ENCODE measurements around the gene CCDC170. TPM values are rescaled to one million over a fixed set of nuclear protein-coding genes. Genes with fewer than 3 reads are reported as not detected.

CCDC170 gene
- total and polyA plus RNA-seq, 4 donors: 0.37 to 0.59 (median 0.45) TPM

DNA sequence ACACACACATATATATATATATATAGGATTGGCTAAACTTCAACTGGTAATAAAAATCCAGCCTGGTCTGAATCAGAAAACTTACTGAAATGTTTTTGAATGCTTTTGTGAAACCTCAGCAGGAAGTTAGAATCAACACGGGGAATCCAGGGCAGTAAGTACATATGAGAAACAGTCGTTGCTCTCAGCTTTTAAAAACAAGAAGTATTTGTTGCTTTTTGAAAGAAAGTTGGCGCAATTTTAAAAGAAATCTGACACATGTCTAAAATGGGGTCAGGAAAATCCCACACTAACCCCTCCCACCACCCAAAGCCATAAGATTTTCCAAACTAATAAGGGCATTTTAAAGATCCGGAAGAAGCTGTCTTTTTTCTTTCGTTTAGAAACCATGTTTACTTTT is 11.5 kb upstream of the CCDC170 start:
- H3K4me1 ChIP-seq (ENCODE audit: control insufficient read depth in 4 of 4, insufficient read depth in 4 of 4, low read length in 3 of 4): peaks cover 0 to 6% (median 3%) of the 10 kb centered on the region in 4 donors
- 57% methylated on average over 5 of the region's 5 CpGs for WGBS
- TF ChIP-seq ATF3 (IDR thresholded peaks at IDR 0.05) (no peak), HNF4A (conservative IDR thresholded peaks at IDR 0.05) (no peak), NR2F2 (IDR thresholded peaks at IDR 0.05) (no peak), CTCF (IDR thresholded peaks at IDR 0.05; ENCODE audit: low read depth, low read length, missing input control) (no peak), FOXA1 (IDR thresholded peaks at IDR 0.05) (no peak), TAF1 (conservative IDR thresholded peaks at IDR 0.05) (no peak), SP1 (IDR thresholded peaks at IDR 0.05) (no peak), FOXA2 (IDR thresholded peaks at IDR 0.05) (no peak), EGR1 (IDR thresholded peaks at IDR 0.05; ENCODE audit: low read depth in 2 of 2) (no peak), ZBTB33 (IDR thresholded peaks at IDR 0.05) (no peak), RXRA (IDR thresholded peaks at IDR 0.05) (no peak), HNF4G (IDR thresholded peaks at IDR 0.05) (no peak), GABPA (IDR thresholded peaks at IDR 0.05 in 1 of 2, conservative IDR thresholded peaks at IDR 0.05 in 1 of 2) (no peak), JUND (IDR thresholded peaks at IDR 0.05) (no peak), YY1 (IDR thresholded peaks at IDR 0.05) (no peak), RAD21 (IDR thresholded peaks at IDR 0.05) (no peak)
- TF ChIP-seq, protein P1, sequence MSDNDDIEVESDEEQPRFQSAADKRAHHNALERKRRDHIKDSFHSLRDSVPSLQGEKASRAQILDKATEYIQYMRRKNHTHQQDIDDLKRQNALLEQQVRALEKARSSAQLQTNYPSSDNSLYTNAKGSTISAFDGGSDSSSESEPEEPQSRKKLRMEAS (IDR thresholded peaks at IDR 0.05): no peak
- TF ChIP-seq, protein P2, sequence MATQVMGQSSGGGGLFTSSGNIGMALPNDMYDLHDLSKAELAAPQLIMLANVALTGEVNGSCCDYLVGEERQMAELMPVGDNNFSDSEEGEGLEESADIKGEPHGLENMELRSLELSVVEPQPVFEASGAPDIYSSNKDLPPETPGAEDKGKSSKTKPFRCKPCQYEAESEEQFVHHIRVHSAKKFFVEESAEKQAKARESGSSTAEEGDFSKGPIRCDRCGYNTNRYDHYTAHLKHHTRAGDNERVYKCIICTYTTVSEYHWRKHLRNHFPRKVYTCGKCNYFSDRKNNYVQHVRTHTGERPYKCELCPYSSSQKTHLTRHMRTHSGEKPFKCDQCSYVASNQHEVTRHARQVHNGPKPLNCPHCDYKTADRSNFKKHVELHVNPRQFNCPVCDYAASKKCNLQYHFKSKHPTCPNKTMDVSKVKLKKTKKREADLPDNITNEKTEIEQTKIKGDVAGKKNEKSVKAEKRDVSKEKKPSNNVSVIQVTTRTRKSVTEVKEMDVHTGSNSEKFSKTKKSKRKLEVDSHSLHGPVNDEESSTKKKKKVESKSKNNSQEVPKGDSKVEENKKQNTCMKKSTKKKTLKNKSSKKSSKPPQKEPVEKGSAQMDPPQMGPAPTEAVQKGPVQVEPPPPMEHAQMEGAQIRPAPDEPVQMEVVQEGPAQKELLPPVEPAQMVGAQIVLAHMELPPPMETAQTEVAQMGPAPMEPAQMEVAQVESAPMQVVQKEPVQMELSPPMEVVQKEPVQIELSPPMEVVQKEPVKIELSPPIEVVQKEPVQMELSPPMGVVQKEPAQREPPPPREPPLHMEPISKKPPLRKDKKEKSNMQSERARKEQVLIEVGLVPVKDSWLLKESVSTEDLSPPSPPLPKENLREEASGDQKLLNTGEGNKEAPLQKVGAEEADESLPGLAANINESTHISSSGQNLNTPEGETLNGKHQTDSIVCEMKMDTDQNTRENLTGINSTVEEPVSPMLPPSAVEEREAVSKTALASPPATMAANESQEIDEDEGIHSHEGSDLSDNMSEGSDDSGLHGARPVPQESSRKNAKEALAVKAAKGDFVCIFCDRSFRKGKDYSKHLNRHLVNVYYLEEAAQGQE (IDR thresholded peaks at IDR 0.05): no peak
- H3K9ac ChIP-seq (ENCODE audit: low read depth in 1 of 2, low read length in 2 of 2): peak overlapping the region in 1 of 2 donors; percentile 20
- H3K36me3 ChIP-seq (ENCODE audit: control insufficient read depth in 4 of 4, insufficient read depth in 3 of 4, low read depth in 1 of 4, low read length in 3 of 4): no peaks in the 10 kb centered on the region
- no peaks in the 10 kb centered on the region for H3K27me3 ChIP-seq (ENCODE audit: control insufficient read depth in 4 of 4, insufficient read depth in 4 of 4, low read length in 3 of 4)
- no peak for DNase-seq (ENCODE audit: low spot score)
- H3K4me3 ChIP-seq (ENCODE audit: low read depth in 1 of 3, low read length in 3 of 3): no peak overlapping the region
- H3K27ac ChIP-seq (ENCODE audit: low read depth in 1 of 2, low read length in 2 of 2): no peak overlapping the region
- H3K9me3 ChIP-seq (ENCODE audit: control insufficient read depth in 4 of 4, low read length in 3 of 4): no peaks in the 10 kb centered on the region
